ENCODE measurements around the gene ASPSCR1. TPM values are rescaled to one million over a fixed set of nuclear protein-coding genes. Genes with fewer than 3 reads are reported as not detected.
A peak's percentile ranks its signal among the peaks of the same experiment; 100 is the strongest.

The ASPSCR1 gene
- total RNA-seq, 1 experiment from 2014 or later: 60.4 TPM

DNA sequence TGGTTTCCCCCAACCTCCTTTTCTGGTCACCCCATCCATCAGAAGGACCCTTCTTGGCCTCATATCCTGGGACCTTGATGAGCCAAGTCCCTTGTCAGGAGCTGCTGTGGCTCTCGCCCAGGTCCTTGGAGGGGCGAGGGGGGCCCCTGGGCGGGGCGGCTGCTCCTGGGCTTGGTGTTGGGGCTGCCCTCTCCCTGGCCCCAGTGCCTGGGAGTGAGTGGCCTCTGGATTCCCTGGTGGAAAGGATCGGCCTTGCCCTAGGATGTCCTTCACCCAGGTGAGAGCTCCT is 10.2 kb upstream of the ASPSCR1 start (continued):
- TF ChIP-seq, protein P1, sequence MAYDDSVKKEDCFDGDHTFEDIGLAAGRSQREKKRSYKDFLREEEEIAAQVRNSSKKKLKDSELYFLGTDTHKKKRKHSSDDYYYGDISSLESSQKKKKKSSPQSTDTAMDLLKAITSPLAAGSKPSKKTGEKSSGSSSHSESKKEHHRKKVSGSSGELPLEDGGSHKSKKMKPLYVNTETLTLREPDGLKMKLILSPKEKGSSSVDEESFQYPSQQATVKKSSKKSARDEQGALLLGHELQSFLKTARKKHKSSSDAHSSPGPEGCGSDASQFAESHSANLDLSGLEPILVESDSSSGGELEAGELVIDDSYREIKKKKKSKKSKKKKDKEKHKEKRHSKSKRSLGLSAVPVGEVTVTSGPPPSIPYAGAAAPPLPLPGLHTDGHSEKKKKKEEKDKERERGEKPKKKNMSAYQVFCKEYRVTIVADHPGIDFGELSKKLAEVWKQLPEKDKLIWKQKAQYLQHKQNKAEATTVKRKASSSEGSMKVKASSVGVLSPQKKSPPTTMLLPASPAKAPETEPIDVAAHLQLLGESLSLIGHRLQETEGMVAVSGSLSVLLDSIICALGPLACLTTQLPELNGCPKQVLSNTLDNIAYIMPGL (CRISPR knock-in tag; IDR thresholded peaks at IDR 0.05): no peak
- TF ChIP-seq, protein P2, sequence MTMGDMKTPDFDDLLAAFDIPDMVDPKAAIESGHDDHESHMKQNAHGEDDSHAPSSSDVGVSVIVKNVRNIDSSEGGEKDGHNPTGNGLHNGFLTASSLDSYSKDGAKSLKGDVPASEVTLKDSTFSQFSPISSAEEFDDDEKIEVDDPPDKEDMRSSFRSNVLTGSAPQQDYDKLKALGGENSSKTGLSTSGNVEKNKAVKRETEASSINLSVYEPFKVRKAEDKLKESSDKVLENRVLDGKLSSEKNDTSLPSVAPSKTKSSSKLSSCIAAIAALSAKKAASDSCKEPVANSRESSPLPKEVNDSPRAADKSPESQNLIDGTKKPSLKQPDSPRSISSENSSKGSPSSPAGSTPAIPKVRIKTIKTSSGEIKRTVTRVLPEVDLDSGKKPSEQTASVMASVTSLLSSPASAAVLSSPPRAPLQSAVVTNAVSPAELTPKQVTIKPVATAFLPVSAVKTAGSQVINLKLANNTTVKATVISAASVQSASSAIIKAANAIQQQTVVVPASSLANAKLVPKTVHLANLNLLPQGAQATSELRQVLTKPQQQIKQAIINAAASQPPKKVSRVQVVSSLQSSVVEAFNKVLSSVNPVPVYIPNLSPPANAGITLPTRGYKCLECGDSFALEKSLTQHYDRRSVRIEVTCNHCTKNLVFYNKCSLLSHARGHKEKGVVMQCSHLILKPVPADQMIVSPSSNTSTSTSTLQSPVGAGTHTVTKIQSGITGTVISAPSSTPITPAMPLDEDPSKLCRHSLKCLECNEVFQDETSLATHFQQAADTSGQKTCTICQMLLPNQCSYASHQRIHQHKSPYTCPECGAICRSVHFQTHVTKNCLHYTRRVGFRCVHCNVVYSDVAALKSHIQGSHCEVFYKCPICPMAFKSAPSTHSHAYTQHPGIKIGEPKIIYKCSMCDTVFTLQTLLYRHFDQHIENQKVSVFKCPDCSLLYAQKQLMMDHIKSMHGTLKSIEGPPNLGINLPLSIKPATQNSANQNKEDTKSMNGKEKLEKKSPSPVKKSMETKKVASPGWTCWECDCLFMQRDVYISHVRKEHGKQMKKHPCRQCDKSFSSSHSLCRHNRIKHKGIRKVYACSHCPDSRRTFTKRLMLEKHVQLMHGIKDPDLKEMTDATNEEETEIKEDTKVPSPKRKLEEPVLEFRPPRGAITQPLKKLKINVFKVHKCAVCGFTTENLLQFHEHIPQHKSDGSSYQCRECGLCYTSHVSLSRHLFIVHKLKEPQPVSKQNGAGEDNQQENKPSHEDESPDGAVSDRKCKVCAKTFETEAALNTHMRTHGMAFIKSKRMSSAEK (CRISPR knock-in tag; IDR thresholded peaks at IDR 0.05; ENCODE audit: borderline replicate concordance): no peak
- no peak for TF ChIP-seq CBFB (CRISPR knock-in tag; IDR thresholded peaks at IDR 0.05; ENCODE audit: low read depth)
- no peak for TF ChIP-seq KAT7 (CRISPR knock-in tag; IDR thresholded peaks at IDR 0.05; ENCODE audit: borderline replicate concordance)
- TF ChIP-seq FOXP1 (CRISPR knock-in tag; IDR thresholded peaks at IDR 0.05; ENCODE audit: borderline replicate concordance): no peak
- TF ChIP-seq, protein P3, sequence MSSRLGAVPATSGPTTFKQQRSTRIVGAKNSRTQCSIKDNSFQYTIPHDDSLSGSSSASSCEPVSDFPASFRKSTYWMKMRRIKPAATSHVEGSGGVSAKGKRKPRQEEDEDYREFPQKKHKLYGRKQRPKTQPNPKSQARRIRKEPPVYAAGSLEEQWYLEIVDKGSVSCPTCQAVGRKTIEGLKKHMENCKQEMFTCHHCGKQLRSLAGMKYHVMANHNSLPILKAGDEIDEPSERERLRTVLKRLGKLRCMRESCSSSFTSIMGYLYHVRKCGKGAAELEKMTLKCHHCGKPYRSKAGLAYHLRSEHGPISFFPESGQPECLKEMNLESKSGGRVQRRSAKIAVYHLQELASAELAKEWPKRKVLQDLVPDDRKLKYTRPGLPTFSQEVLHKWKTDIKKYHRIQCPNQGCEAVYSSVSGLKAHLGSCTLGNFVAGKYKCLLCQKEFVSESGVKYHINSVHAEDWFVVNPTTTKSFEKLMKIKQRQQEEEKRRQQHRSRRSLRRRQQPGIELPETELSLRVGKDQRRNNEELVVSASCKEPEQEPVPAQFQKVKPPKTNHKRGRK (CRISPR knock-in tag; IDR thresholded peaks at IDR 0.05; ENCODE audit: borderline replicate concordance): no peak
- TF ChIP-seq ESRRA (CRISPR knock-in tag; IDR thresholded peaks at IDR 0.05; ENCODE audit: borderline replicate concordance): no peak
- no peak for TF ChIP-seq NR3C1 (CRISPR knock-in tag; conservative IDR thresholded peaks at IDR 0.05; ENCODE audit: low read depth)
- no peak for TF ChIP-seq ZBTB21 (CRISPR knock-in tag; IDR thresholded peaks at IDR 0.05; ENCODE audit: borderline replicate concordance)
- TF ChIP-seq ZNF423 (CRISPR knock-in tag; IDR thresholded peaks at IDR 0.05): no peak

DNA sequence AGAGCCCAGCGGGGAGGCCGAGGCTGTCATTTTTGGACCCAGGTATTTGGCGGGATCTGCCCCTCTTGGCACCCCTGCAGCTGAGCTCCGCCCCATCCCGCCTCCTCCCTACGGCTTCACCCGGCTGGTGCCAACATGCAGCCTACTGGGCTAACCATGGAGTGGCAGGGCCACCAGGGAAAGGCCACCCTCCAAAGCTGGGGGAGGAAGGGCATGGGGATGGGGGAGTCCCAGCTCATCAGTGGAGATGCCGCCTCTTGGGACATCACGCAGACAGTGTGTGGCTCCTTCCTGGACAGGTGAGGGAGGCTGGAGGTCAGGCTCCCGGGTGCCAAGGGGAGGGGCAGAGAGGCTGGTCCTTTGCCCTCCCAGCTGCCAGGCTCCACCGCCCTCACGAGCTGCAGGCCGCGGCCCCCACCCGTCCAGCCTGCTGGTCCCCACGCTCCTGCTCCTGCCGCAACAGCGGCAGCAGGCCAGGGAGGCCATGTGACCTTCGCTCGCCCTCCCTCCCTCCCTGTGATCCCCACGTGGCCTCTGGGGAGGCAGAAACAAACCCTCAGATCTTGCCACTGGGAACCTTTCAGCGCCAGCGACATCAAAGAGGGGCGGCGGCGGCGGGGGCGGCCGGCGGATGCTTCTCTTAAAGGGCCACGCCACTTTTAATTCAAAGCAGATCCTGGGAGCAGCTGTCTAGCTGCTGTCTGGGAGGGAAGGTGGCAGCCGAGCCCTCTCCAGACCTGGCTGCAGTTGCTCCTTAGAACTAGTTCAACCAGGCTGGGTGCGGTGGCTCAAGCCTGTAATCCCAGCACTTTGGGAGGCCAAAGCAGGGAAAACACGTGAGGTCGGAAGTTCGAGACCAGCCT is 9.7 kb upstream of the ASPSCR1 start:
- Mint-ChIP-seq H3K9me3 (peaks cover 6% of the 10 kb centered on the region; the same call in 1 of the 2 replicates), H3K36me3 (0 out of 2 replicates have a peak, but pooled peaks cover 4% of the 10 kb centered on the region), H3K27ac (no peak overlapping the region), H3K4me3 (peak overlapping the region; percentile 42), H3K4me1 (peaks cover 11% of the 10 kb centered on the region), H3K27me3 (ENCODE audit: low read depth) (peaks cover 68% of the 10 kb centered on the region)
- peak; percentile 57 for ATAC-seq
- ChIA-PET POLR2A (interaction anchor here (2.1 kb wide), 1 partner anchor 9 kb away, joined by 7 read pairs; no protein-coding TSS in a partner anchor), CTCF (interaction anchor here (0.8 to 2.6 kb wide), 13 partner anchors 8 to 98 kb away, joined by 3 to 13 read pairs (median 5); partner anchors contain the start of genes DCXR and MAFG)
- DNase-seq (ENCODE audit: low spot score): peak; percentile 78
- TF ChIP-seq, protein P4, sequence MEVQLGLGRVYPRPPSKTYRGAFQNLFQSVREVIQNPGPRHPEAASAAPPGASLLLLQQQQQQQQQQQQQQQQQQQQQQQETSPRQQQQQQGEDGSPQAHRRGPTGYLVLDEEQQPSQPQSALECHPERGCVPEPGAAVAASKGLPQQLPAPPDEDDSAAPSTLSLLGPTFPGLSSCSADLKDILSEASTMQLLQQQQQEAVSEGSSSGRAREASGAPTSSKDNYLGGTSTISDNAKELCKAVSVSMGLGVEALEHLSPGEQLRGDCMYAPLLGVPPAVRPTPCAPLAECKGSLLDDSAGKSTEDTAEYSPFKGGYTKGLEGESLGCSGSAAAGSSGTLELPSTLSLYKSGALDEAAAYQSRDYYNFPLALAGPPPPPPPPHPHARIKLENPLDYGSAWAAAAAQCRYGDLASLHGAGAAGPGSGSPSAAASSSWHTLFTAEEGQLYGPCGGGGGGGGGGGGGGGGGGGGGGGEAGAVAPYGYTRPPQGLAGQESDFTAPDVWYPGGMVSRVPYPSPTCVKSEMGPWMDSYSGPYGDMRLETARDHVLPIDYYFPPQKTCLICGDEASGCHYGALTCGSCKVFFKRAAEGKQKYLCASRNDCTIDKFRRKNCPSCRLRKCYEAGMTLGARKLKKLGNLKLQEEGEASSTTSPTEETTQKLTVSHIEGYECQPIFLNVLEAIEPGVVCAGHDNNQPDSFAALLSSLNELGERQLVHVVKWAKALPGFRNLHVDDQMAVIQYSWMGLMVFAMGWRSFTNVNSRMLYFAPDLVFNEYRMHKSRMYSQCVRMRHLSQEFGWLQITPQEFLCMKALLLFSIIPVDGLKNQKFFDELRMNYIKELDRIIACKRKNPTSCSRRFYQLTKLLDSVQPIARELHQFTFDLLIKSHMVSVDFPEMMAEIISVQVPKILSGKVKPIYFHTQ (CRISPR knock-in tag; IDR thresholded peaks at IDR 0.05): no peak
- TF ChIP-seq ZNF671 (CRISPR knock-in tag; IDR thresholded peaks at IDR 0.05) (no peak), GRHL2 (CRISPR knock-in tag; IDR thresholded peaks at IDR 0.05; ENCODE audit: insufficient replicate concordance, severe bottlenecking) (no peak), SMAD4 (CRISPR knock-in tag; IDR thresholded peaks at IDR 0.05) (no peak)
- TF ChIP-seq, protein P5, sequence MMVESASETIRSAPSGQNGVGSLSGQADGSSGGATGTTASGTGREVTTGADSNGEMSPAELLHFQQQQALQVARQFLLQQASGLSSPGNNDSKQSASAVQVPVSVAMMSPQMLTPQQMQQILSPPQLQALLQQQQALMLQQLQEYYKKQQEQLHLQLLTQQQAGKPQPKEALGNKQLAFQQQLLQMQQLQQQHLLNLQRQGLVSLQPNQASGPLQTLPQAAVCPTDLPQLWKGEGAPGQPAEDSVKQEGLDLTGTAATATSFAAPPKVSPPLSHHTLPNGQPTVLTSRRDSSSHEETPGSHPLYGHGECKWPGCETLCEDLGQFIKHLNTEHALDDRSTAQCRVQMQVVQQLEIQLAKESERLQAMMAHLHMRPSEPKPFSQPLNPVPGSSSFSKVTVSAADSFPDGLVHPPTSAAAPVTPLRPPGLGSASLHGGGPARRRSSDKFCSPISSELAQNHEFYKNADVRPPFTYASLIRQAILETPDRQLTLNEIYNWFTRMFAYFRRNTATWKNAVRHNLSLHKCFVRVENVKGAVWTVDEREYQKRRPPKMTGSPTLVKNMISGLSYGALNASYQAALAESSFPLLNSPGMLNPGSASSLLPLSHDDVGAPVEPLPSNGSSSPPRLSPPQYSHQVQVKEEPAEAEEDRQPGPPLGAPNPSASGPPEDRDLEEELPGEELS (CRISPR knock-in tag; IDR thresholded peaks at IDR 0.05): 0 out of 2 replicates have a peak, but pooled peaks have one; percentile 26
- TF ChIP-seq, protein P6, sequence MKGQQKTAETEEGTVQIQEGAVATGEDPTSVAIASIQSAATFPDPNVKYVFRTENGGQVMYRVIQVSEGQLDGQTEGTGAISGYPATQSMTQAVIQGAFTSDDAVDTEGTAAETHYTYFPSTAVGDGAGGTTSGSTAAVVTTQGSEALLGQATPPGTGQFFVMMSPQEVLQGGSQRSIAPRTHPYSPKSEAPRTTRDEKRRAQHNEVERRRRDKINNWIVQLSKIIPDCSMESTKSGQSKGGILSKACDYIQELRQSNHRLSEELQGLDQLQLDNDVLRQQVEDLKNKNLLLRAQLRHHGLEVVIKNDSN (CRISPR knock-in tag; IDR thresholded peaks at IDR 0.05): peak; percentile 94
- TF ChIP-seq, protein P7, sequence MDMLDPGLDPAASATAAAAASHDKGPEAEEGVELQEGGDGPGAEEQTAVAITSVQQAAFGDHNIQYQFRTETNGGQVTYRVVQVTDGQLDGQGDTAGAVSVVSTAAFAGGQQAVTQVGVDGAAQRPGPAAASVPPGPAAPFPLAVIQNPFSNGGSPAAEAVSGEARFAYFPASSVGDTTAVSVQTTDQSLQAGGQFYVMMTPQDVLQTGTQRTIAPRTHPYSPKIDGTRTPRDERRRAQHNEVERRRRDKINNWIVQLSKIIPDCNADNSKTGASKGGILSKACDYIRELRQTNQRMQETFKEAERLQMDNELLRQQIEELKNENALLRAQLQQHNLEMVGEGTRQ (CRISPR knock-in tag; IDR thresholded peaks at IDR 0.05): peak; percentile 93
- TF ChIP-seq, protein P8, sequence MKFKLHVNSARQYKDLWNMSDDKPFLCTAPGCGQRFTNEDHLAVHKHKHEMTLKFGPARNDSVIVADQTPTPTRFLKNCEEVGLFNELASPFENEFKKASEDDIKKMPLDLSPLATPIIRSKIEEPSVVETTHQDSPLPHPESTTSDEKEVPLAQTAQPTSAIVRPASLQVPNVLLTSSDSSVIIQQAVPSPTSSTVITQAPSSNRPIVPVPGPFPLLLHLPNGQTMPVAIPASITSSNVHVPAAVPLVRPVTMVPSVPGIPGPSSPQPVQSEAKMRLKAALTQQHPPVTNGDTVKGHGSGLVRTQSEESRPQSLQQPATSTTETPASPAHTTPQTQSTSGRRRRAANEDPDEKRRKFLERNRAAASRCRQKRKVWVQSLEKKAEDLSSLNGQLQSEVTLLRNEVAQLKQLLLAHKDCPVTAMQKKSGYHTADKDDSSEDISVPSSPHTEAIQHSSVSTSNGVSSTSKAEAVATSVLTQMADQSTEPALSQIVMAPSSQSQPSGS (CRISPR knock-in tag; IDR thresholded peaks at IDR 0.05; ENCODE audit: borderline replicate concordance, low read depth): no peak
